A549 (cell line): ENCODE results near the gene LLPH.

Experiments used
- CHD2 ChIP-seq: fragments of 150-350 bp; IDR thresholded peaks from 2 replicates; pipeline ENCODE4 v1.6.1; 2014; ENCODE audit warnings: low read length; ENCODE audit not compliant: partially characterized antibody
- CTCF ChIP-seq: fragments of >200 bp; sonication (Bioruptor Twin); formaldehyde crosslinking; IDR thresholded peaks from 3 replicates; pipeline ENCODE4 v1.5.1; 2016
- EHF ChIP-seq: fragments of 250-450 bp; sonication (Bioruptor Pico); IDR thresholded peaks from 2 replicates; pipeline ENCODE4 v1.5.0; 2020; ENCODE audit warnings: mild to moderate bottlenecking
- PBX3 ChIP-seq: IDR thresholded peaks from 2 replicates; pipeline ENCODE4 v1.6.1; 2012
- POLR2A ChIP-seq: IDR thresholded peaks from 2 replicates; pipeline ENCODE4 v1.6.1; 2012; ENCODE audit warnings: mild to moderate bottlenecking, low read length
- RCOR1 ChIP-seq: fragments of 150-350 bp; IDR thresholded peaks from 2 replicates; pipeline ENCODE4 v1.6.1; 2014; ENCODE audit warnings: antibody characterized with exemption, low read length, low read depth

GRCh38 chr12:66165141-66165540 is 34.6 kb upstream of the LLPH start:
- TF ChIP-seq POLR2A (no peak), CTCF (no peak), CHD2 (no peak), RCOR1 (no peak), EHF (CRISPR knock-in tag) (no peak), PBX3 (no peak)
